HCT116 (cell line): Measurements from ENCODE around the gene PPP1R11.

Experiments
- CEBPB ChIP-seq: IDR thresholded peaks from 2 replicates; pipeline ENCODE4 v1.6.1; 2012; ENCODE audit warnings: low read depth
- EZH2 ChIP-seq: fragments of 200-600 bp; sonication (generic); IDR thresholded peaks from 2 replicates; pipeline ENCODE4 v1.6.1; 2017; ENCODE audit warnings: antibody characterized with exemption, mixed run types
- EZH2phosphoT487 ChIP-seq: fragments of 200-600 bp; IDR thresholded peaks from 2 replicates; pipeline ENCODE4 v1.6.1; 2018; ENCODE audit warnings: antibody characterized with exemption, borderline replicate concordance
- JUND ChIP-seq: IDR thresholded peaks from 2 replicates; pipeline ENCODE4 v1.6.1; 2012
- POLR2A ChIP-seq: IDR thresholded peaks from 2 replicates; pipeline ENCODE4 v1.7.0; 2011; ENCODE audit warnings: borderline replicate concordance; ENCODE audit not compliant: insufficient read depth, insufficient read length; ENCODE audit errors: extremely low read depth
- POLR2AphosphoS5 ChIP-seq: IDR thresholded peaks from 2 replicates; pipeline ENCODE4 v1.6.1; 2011; ENCODE audit warnings: mild to moderate bottlenecking, low read depth, low read length, moderate library complexity
- REST ChIP-seq: IDR thresholded peaks from 2 replicates; pipeline ENCODE4 v1.6.1; 2012; ENCODE audit warnings: low read depth
- ZNF274 ChIP-seq: fragments of 200-500 bp; sonication (Bioruptor generic); IDR thresholded peaks from 2 replicates; pipeline ENCODE4 v1.6.1; 2014; ENCODE audit warnings: mild to moderate bottlenecking, low read depth, low read length, inconsistent platforms
- TF ChIP-seq, protein P1 (sequence below), 3 experiments: fragments of 200-600 bp in 1 of 3; sonication (generic) in 1 of 3; IDR thresholded peaks in 2 of 3; conservative IDR thresholded peaks in 1 of 3; 2 replicates each; pipeline ENCODE4 v1.5.1; 2012 to 2017; ENCODE audit warnings: low read depth in 2 of 3, low read length in 2 of 3, antibody characterized with exemption in 1 of 3, borderline replicate concordance in 1 of 3, control low read depth in 1 of 3, mild to moderate bottlenecking in 1 of 3, mixed read lengths in 1 of 3, mixed run types in 1 of 3, moderate library complexity in 1 of 3; ENCODE audit not compliant: insufficient read depth in 1 of 3
- TF ChIP-seq, protein P2 (sequence below): IDR thresholded peaks from 2 replicates; pipeline ENCODE4 v1.6.1; 2012

DNA sequence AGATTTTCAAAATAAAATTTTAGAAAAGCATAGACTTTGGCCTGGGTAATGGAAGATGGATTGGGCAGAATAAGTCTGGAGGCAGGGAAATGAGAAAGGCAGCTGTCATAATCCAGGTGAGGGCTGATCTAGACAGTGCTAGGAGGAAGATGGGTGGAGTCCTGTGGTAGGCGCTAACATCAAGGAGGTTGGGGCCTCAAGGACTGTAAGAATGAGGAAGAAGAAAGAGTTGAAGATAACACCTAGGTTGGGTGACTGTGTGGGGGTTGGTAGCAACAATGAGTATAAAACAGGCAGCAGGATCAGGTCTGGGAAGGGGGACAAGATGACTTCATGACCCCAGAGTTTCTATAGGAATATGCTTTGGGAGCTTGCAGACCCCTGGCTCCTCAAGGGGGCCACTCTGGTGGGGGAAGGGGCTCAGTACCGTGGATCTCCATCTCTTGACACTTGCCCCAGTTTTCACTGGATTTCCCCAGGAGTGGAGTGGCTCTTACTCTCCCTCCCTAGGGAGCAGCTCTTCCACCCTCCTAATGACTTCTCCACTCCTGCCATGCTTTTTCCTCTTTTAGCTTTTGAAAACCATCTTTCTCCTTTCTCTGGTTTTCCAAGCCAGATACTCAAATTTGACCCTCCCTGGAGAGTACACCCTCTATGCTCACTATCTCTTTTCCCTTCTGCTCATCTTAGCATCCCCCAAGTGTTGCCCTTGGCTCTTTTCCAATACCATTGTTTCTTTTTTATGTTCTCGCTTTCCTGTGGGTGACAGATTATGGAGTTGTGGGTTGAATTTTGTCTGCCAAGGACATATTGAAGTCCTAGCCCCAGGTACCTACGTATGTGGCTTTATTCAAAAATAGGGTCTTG lies 31.1 kb downstream of the PPP1R11 start:
- TF ChIP-seq, protein P1, sequence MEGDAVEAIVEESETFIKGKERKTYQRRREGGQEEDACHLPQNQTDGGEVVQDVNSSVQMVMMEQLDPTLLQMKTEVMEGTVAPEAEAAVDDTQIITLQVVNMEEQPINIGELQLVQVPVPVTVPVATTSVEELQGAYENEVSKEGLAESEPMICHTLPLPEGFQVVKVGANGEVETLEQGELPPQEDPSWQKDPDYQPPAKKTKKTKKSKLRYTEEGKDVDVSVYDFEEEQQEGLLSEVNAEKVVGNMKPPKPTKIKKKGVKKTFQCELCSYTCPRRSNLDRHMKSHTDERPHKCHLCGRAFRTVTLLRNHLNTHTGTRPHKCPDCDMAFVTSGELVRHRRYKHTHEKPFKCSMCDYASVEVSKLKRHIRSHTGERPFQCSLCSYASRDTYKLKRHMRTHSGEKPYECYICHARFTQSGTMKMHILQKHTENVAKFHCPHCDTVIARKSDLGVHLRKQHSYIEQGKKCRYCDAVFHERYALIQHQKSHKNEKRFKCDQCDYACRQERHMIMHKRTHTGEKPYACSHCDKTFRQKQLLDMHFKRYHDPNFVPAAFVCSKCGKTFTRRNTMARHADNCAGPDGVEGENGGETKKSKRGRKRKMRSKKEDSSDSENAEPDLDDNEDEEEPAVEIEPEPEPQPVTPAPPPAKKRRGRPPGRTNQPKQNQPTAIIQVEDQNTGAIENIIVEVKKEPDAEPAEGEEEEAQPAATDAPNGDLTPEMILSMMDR (IDR thresholded peaks at IDR 0.05 in 2 of 3, conservative IDR thresholded peaks at IDR 0.05 in 1 of 3; ENCODE audit: borderline replicate concordance in 1 of 3, insufficient read depth in 1 of 3, low read depth in 2 of 3, low read length in 2 of 3), result no peak
- TF ChIP-seq CEBPB (no peak), EZH2phosphoT487 (no peak), POLR2A (no peak), EZH2 (no peak), ZNF274 (no peak), POLR2AphosphoS5 (no peak), REST (no peak), JUND (no peak)
- TF ChIP-seq, protein P2, sequence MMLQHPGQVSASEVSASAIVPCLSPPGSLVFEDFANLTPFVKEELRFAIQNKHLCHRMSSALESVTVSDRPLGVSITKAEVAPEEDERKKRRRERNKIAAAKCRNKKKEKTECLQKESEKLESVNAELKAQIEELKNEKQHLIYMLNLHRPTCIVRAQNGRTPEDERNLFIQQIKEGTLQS, result no peak
